Loucy (cell line): ENCODE data around the gene PRAMEF5.
"Not testable (repeated sequence)": the region's sequence is repeated elsewhere in the genome, so short reads cannot be mapped to it uniquely, and the experiment has no call there.

Experiments
- H2AFZ ChIP-seq: fragments of 200-600 bp; sonication (generic); 2 replicates; pipeline ENCODE4 v1.6.0; 2016; ENCODE audit warnings: antibody characterized with exemption, mild to moderate bottlenecking, low read length, moderate library complexity
- H3F3A ChIP-seq: fragments of 200-600 bp; 2 replicates; pipeline ENCODE4 v1.6.0; 2016; ENCODE audit warnings: antibody characterized with exemption, low read depth, mild to moderate bottlenecking
- H3K27me3 ChIP-seq: fragments of 200-600 bp; sonication (generic); 2 replicates; pipeline ENCODE4 v1.6.1; 2014; ENCODE audit warnings: low read length, mild to moderate bottlenecking; ENCODE audit not compliant: insufficient read depth, poor library complexity, severe bottlenecking
- H3K36me3 ChIP-seq: fragments of 200-600 bp; sonication (generic); 2 replicates; pipeline ENCODE4 v1.6.1; 2016; ENCODE audit warnings: low read length; ENCODE audit not compliant: insufficient read depth
- H3K4me1 ChIP-seq: fragments of 200-600 bp; sonication (generic); 2 replicates; pipeline ENCODE4 v1.5.1; 2014; ENCODE audit warnings: low read length, mild to moderate bottlenecking; ENCODE audit not compliant: insufficient read depth, poor library complexity, severe bottlenecking
- H3K4me2 ChIP-seq: fragments of 200-600 bp; sonication (generic); 2 replicates; pipeline ENCODE4 v1.6.0; 2014; ENCODE audit warnings: antibody characterized with exemption, low read length, low read depth, mild to moderate bottlenecking; ENCODE audit not compliant: poor library complexity, severe bottlenecking
- H3K4me3 ChIP-seq: fragments of 200-600 bp; sonication (generic); 2 replicates; pipeline ENCODE4 v1.5.1; 2014; ENCODE audit warnings: low read length, mild to moderate bottlenecking, mixed read lengths; ENCODE audit not compliant: poor library complexity, severe bottlenecking
- H3K79me2 ChIP-seq: fragments of 200-600 bp; sonication (generic); 2 replicates; pipeline ENCODE4 v1.6.1; 2014; ENCODE audit warnings: low read length; ENCODE audit not compliant: insufficient read depth
- H3K9ac ChIP-seq: fragments of 200-600 bp; sonication (generic); 2 replicates; pipeline ENCODE4 v1.6.0; 2014; ENCODE audit warnings: mild to moderate bottlenecking, low read depth, low read length, moderate library complexity; ENCODE audit not compliant: poor library complexity, severe bottlenecking
- H3K9me2 ChIP-seq: fragments of 200-600 bp; sonication (generic); replicated peaks from 2 replicates; pipeline ENCODE4 v1.6.1; 2016; ENCODE audit warnings: low read depth, low read length, mixed read lengths
- H3K9me3 ChIP-seq: fragments of 200-600 bp; sonication (generic); 2 replicates; pipeline ENCODE4 v1.6.1; 2014; ENCODE audit warnings: mild to moderate bottlenecking, antibody characterized with exemption, low read length, low read depth; ENCODE audit not compliant: insufficient read depth
- H4K20me1 ChIP-seq: fragments of 200-600 bp; sonication (generic); 2 replicates; pipeline ENCODE4 v1.6.0; 2014; ENCODE audit warnings: antibody characterized with exemption, low read length, mild to moderate bottlenecking; ENCODE audit not compliant: insufficient read depth, poor library complexity, severe bottlenecking

Gene PRAMEF5

DNA sequence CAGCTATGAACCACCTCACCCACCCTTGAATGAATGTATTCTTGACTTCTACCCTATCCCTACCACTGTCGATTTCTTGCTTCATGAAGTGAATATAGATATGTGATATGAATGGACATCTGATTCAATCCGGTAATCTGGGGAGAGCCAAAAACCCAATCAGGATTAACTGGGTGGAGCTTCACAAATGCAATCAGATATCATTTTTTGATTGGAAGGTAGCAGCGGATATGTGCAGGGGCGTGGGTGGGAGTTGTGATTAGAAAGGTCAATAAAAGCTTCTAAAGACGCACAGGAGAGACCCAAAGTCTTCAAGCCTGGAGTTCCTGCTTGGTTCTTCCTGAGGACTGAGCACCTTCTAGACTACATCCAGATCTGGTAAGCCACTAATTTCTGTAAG, at the start of gene PRAMEF5:
Gene PRAMEF5 (plus strand): TSS at position 301 of the 400 bp plus-strand sequence. CDS start 5,071 bp downstream, outside the sequence.
- not testable (repeated sequence) for H3K27me3 ChIP-seq, H4K20me1 ChIP-seq, H3K79me2 ChIP-seq, H3K9ac ChIP-seq, H3K4me1 ChIP-seq, H3K9me3 ChIP-seq, H3K4me3 ChIP-seq, H3K36me3 ChIP-seq, H2AFZ ChIP-seq, H3F3A ChIP-seq, H3K9me2 ChIP-seq, H3K4me2 ChIP-seq

DNA sequence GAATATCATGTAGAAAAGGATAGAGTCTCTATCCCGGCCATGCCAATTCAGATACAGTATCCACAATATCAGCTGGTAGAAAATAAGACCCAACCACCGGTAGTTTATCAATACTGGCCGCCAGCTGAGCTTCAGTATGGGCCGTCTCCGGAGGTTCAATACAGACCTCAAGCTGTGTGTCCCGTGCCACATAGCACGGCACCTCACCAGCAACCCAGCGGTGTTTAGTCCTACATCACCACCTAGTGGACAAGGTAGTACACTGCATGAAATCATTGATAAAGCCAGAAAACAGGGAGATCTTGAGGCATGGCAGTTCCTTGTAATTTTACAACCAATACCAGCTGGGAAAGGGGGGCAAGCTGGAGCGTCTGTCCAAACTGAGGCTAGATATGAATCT, 45.3 kb upstream of the PRAMEF5 start:
- not testable (repeated sequence) for H3K27me3 ChIP-seq, H3K9me3 ChIP-seq, H2AFZ ChIP-seq, H3K4me3 ChIP-seq, H3K79me2 ChIP-seq, H3K9me2 ChIP-seq, H3K4me2 ChIP-seq, H3K4me1 ChIP-seq, H3K9ac ChIP-seq, H4K20me1 ChIP-seq, H3F3A ChIP-seq, H3K36me3 ChIP-seq

DNA sequence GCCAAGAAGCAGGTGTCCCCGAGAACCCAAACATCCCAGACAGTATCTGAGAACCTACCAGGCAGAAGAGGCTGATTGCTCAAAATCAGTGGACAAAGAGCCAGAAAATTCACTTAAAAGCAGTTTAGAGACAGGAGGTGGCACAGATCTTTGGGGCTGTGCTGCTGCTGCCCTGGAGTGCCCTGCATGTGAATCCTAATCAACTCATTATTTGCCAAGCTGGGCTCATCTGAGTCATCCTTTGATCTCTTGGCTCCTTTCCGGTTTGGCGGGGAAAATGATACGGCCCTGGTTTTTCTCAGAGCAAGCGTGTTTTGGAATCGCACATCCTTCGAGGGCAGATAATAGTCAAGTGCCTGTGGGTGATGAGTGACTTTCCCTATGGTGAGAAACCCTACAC, 37.4 kb upstream of the PRAMEF5 start:
- not testable (repeated sequence) for H3K9me2 ChIP-seq, H4K20me1 ChIP-seq, H3K9me3 ChIP-seq, H3K27me3 ChIP-seq, H3K9ac ChIP-seq, H3K4me2 ChIP-seq, H3K79me2 ChIP-seq, H3F3A ChIP-seq, H3K36me3 ChIP-seq, H3K4me3 ChIP-seq, H3K4me1 ChIP-seq, H2AFZ ChIP-seq

DNA sequence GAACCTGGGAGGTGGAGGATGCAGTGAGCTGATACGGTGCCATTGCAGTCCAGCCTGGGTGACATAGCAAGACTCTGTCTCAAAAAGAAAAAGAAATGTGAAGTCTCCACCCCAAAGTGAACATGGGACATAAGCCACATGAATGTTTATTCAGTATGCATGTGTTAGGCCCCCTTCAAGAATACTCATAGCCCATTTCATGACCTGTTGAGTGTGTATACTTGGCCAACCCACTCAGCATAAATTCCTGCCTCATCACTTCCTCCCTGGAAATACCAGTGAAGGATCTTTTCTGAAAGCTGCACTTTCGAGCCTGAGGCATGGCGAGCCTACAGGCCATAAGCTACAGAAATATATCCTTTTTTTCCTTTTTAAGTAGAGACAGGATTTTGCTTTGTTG, 34.8 kb upstream of the PRAMEF5 start:
- not testable (repeated sequence) for H3K9ac ChIP-seq, H3K4me1 ChIP-seq, H3K79me2 ChIP-seq, H3K9me3 ChIP-seq, H3F3A ChIP-seq, H3K36me3 ChIP-seq, H2AFZ ChIP-seq, H4K20me1 ChIP-seq, H3K27me3 ChIP-seq, H3K4me3 ChIP-seq, H3K9me2 ChIP-seq, H3K4me2 ChIP-seq

DNA sequence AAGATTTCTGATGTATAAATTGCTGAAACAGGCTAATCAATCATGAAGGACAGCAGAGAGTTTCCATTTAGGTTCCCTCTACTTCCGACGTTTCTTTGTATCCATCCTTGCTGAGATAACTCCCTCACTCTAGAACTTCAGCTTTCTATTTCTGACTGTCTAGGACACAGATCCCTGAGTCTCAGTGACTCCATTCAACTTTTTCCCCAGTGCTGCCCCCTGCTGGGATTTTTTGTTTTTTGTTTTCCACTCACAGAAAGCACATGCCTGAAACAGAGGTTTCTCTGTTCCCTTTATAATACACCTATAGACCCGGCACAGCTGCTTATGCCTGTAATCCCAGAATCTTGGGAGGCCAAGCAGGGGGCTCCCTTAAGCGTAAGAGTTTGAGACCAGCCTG, 31.2 kb upstream of the PRAMEF5 start:
- not testable (repeated sequence) for H3K9ac ChIP-seq, H3K79me2 ChIP-seq, H3K36me3 ChIP-seq, H3K27me3 ChIP-seq, H3K4me2 ChIP-seq, H3F3A ChIP-seq, H3K9me2 ChIP-seq, H3K9me3 ChIP-seq, H4K20me1 ChIP-seq, H3K4me3 ChIP-seq, H3K4me1 ChIP-seq, H2AFZ ChIP-seq
